Measurements from ENCODE around the gene MLH1.

Gene MLH1

GRCh38 chr3:37067577-37067976 lies 74.3 kb downstream of the MLH1 start:
- peaks cover under 1% of the 10 kb centered on the region for H3K4me1 ChIP-seq (ENCODE audit: low read depth, poor library complexity, severe bottlenecking)
- no peaks in the 10 kb centered on the region for H3K27me3 ChIP-seq (ENCODE audit: insufficient read depth, low read depth)
- no peak overlapping the region for H2AFZ ChIP-seq (ENCODE audit: low read depth)
- H3K9ac ChIP-seq, result no peak overlapping the region
- no peak for TF ChIP-seq CTCF (conservative IDR thresholded peaks at IDR 0.05; ENCODE audit: low read depth, low read length)
- no peaks in the 10 kb centered on the region for H3K79me2 ChIP-seq (ENCODE audit: insufficient read depth, low read depth)
- H3K4me2 ChIP-seq, result no peak overlapping the region
- no peaks in the 10 kb centered on the region for H3K36me3 ChIP-seq (ENCODE audit: insufficient read depth)
- H3K27ac ChIP-seq, result no peak overlapping the region
- no peak overlapping the region for H3K4me3 ChIP-seq (IDR thresholded peaks at IDR 0.05; ENCODE audit: insufficient read depth, low read depth, low read length)
- H4K20me1 ChIP-seq (ENCODE audit: insufficient read depth), result no peaks in the 10 kb centered on the region

- no peaks in the 10 kb centered on the region for H3K79me2 ChIP-seq (ENCODE audit: insufficient read depth, low read depth)
- no peak overlapping the region for H3K4me3 ChIP-seq (IDR thresholded peaks at IDR 0.05; ENCODE audit: insufficient read depth, low read depth, low read length)
- H4K20me1 ChIP-seq (ENCODE audit: insufficient read depth), result no peaks in the 10 kb centered on the region
- peaks cover 5% of the 10 kb centered on the region for H3K4me1 ChIP-seq (ENCODE audit: low read depth, poor library complexity, severe bottlenecking)
- no peaks in the 10 kb centered on the region for H3K36me3 ChIP-seq (ENCODE audit: insufficient read depth)
- no peak overlapping the region for H3K27ac ChIP-seq
- no peaks in the 10 kb centered on the region for H3K27me3 ChIP-seq (ENCODE audit: insufficient read depth, low read depth)
- no peak for TF ChIP-seq CTCF (conservative IDR thresholded peaks at IDR 0.05; ENCODE audit: low read depth, low read length)
- no peak overlapping the region for H3K9ac ChIP-seq
- H3K4me2 ChIP-seq, result no peak overlapping the region
- H2AFZ ChIP-seq (ENCODE audit: low read depth), result no peak overlapping the region
Measured at GRCh38 chr3:37068031-37068430, 74.7 kb downstream of the MLH1 start.

- H3K27me3 ChIP-seq (ENCODE audit: insufficient read depth, low read depth), result no peaks in the 10 kb centered on the region
- TF ChIP-seq CTCF (conservative IDR thresholded peaks at IDR 0.05; ENCODE audit: low read depth, low read length), result no peak
- H3K9ac ChIP-seq, result no peak overlapping the region
- H3K79me2 ChIP-seq (ENCODE audit: insufficient read depth, low read depth), result no peaks in the 10 kb centered on the region
- no peaks in the 10 kb centered on the region for H4K20me1 ChIP-seq (ENCODE audit: insufficient read depth)
- H3K4me2 ChIP-seq, result no peak overlapping the region
- H3K36me3 ChIP-seq (ENCODE audit: insufficient read depth), result no peaks in the 10 kb centered on the region
- no peak overlapping the region for H3K27ac ChIP-seq
- no peak overlapping the region for H2AFZ ChIP-seq (ENCODE audit: low read depth)
- no peak overlapping the region for H3K4me3 ChIP-seq (IDR thresholded peaks at IDR 0.05; ENCODE audit: insufficient read depth, low read depth, low read length)
- peaks cover 7% of the 10 kb centered on the region for H3K4me1 ChIP-seq (ENCODE audit: low read depth, poor library complexity, severe bottlenecking)
Measured at GRCh38 chr3:37071921-37072320, 78.6 kb downstream of the MLH1 start.

- Histone ChIP-seq H3K79me2 (ENCODE audit: insufficient read depth, low read depth) (no peaks in the 10 kb centered on the region), H3K4me2 (no peak overlapping the region), H4K20me1 (ENCODE audit: insufficient read depth) (no peaks in the 10 kb centered on the region), H2AFZ (ENCODE audit: low read depth) (no peak overlapping the region), H3K4me1 (ENCODE audit: low read depth, poor library complexity, severe bottlenecking) (peaks cover 7% of the 10 kb centered on the region), H3K27me3 (ENCODE audit: insufficient read depth, low read depth) (no peaks in the 10 kb centered on the region), H3K27ac (no peak overlapping the region), H3K36me3 (ENCODE audit: insufficient read depth) (no peaks in the 10 kb centered on the region), H3K9ac (no peak overlapping the region), H3K4me3 (IDR thresholded peaks at IDR 0.05; ENCODE audit: insufficient read depth, low read depth, low read length) (no peak overlapping the region)
- TF ChIP-seq CTCF (conservative IDR thresholded peaks at IDR 0.05; ENCODE audit: low read depth, low read length), result no peak
Measured at GRCh38 chr3:37072892-37073291, 79.6 kb downstream of the MLH1 start.
